NCI-H128 (cell line): ENCODE measurements around the gene AUTS2.

Experiments used
- DNase-seq: peaks from one replicate; lab custom pipeline; 2025; ENCODE audit not compliant: unreplicated experiment; lab: John Stamatoyannopoulos, UW

The AUTS2 gene

DNA sequence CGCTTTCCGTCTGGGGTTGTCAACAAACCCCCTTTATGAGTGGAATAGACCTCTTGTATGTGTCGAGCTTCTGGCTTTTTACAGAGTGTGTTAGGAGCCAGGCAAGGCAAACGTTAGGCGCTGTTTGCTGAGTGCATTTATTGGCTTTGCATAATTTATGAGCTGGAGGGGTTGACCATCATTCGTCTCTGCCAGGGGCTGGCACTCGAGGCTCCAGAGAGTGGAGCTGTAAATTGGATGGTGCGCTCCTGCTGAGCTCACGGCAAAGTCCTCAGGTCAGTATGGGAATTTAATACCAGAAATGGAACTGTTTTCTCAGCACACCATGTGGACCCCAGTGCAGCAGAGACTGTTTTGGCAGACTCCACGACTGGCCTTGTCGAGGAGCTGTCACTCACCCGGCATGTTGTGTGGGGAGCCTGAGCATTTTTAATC, 834.3 kb downstream of the AUTS2 start:
- DNase-seq, result peak; percentile 84

DNA sequence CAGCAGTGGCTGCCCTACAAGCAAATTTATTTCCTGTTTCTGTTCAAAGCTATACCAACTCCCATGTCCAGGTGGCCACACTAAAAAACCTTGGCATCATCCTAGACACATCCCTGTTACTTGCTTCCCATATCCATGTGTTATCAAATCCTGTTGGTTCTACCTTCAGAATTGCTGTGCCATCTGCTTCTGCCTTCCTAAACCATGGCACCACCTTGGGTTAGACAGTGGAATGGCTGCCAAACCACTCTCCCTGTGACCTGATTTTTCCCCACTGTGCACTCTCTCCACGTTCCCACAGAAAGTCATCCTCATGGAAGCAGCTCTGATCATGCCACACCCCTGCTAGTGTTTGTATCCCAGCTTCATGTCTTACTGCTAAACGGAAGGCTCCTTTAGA, 836.1 kb downstream of the AUTS2 start:
- DNase-seq, result no peak

GRCh38 chr7:70434821-70435220, 836.5 kb downstream of the AUTS2 start:
- no peak for DNase-seq

- no peak for DNase-seq
Measured at GRCh38 chr7:70435634-70436033, 837.4 kb downstream of the AUTS2 start.

- DNase-seq, result no peak
Measured at GRCh38 chr7:70436790-70437350, 838.6 kb downstream of the AUTS2 start.

DNA sequence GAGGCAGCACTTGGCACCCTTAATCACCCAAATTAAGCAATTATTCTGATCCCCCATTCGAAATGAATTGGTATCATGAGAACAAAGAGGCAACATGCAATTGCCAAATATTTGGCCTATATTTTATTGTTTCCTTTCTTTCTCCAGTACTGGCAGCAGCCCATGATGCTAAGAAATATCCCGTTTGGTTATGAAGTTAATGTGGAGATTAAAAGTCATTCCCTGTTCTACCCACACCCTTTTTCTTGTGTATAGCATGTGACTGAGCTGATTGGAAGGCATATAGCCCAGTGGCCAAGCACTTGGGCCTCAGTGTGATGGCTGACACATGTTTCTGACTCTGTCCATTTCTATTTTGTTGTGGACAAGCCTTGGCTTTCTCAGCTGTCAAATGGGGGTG, 841.4 kb downstream of the AUTS2 start:
- DNase-seq, result no peak

DNA sequence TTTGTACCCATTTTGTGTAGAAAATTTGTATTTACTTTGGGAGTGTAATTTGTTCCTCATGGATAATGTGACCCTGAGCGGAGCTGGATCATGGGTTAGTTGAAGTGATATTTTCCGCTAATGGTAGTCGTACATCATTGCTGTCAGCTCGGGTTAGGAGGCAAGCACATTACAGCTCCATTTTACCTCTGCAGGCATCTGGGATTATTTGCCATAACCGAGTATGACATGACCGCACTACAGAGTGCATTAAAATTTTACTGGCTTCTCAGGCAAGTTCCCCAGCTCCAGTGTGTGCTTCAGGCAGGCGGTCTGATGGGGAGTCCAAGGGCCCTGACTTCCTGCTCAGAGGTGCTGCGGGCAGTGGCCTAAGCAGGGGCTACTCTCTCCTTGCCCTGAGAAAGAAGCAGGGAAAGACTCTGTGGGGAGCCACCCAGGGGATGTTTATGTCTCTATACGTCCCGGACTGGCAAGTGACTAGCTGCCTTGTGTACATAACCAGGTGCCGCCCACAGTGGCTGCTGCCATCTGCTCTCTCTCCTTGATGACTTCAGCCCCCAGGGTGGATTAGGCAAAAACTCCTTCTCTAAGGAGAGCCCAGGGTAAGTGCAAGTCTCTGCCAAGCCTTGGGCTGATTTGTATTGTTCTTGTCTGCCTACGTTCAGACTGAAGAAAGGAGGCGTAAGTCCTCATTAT, 848.3 kb downstream of the AUTS2 start:
- DNase-seq, result no peak

GRCh38 chr7:70448312-70448906, 850.1 kb downstream of the AUTS2 start:
- no peak for DNase-seq

DNA sequence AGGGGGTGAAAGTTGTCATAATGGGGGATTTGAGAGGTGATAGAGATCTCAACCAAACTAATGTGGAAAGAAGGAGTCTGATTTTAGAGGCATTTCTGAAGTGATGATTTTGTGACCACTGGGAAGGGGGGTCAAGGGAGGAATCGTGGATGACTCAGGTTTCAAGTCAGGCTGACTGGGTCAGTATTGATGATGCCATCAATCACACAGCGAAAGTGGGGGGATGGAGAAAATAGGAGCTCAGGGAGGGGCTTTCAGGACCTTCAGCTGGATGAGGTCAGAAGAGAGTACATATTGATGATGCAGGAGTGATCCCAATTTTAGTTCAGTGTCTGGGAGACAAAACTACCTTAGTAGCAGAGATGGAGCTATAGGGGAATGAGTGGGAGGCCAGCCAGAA, 852.5 kb downstream of the AUTS2 start:
- no peak for DNase-seq

DNA sequence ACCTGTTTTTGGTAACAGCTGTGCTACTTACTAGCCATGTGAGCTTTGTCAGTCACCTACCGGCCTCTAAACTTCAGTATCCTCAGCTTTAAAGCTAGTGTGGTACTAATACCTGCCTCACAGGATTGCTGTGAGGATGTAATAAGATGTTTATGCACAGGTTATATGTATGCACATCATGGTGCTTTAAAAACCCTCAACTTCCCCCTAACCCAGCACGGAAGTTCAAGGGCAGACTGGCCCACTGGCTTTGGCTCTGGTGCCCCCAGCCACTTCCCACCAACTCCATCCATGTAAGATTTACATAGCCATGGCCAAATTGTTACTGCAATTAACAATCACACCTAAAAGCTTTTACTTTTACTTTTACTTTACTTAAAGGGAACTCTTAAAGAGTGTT, 857.6 kb downstream of the AUTS2 start:
- DNase-seq, result no peak

- DNase-seq, result no peak
Measured at GRCh38 chr7:70456719-70457118, 858.4 kb downstream of the AUTS2 start.

- DNase-seq, result no peak
Measured at GRCh38 chr7:70457482-70457881, 859.2 kb downstream of the AUTS2 start.

GRCh38 chr7:70457883-70458680, 859.8 kb downstream of the AUTS2 start:
- DNase-seq, result no peak

DNA sequence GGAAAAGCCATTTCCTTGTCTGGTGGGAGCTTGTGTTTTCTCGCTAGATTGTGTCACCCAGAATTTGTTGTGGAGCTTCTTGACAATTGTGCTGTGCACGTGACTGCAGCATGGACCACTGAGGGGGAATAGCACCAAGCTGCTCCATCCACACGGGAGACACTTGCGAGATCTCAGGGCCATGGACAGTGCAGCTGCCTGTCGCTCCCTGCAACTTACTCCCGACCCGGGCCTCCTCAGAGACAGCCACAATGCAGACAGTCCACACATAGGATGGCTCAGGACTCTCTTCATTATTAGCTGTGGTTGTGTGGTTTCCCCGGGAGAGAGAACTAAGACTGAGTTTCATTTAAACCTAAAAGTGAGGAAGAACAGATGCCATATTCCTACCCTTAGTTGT, 860.5 kb downstream of the AUTS2 start:
- no peak for DNase-seq

DNA sequence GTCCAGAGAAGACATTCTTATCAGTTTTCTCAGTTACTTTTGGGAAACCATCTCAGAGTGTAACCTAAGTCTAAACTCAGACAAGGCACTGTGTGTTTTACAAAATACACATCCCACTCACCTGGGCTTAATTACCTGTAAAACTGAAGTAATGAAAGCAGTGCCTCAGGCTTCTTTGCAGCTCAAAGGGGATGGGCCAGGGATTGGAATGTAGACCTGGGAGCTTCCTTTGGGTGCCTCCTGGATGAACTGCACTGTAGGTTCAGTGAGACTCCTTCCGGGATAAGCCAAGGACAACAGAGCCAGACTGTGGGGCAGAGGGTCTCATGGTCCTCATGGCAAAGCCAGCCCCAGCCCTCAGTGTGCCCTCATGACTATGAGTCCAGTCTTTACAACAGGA, 861.3 kb downstream of the AUTS2 start:
- DNase-seq, result no peak

GRCh38 chr7:70460071-70460470, 861.8 kb downstream of the AUTS2 start:
- no peak for DNase-seq

DNA sequence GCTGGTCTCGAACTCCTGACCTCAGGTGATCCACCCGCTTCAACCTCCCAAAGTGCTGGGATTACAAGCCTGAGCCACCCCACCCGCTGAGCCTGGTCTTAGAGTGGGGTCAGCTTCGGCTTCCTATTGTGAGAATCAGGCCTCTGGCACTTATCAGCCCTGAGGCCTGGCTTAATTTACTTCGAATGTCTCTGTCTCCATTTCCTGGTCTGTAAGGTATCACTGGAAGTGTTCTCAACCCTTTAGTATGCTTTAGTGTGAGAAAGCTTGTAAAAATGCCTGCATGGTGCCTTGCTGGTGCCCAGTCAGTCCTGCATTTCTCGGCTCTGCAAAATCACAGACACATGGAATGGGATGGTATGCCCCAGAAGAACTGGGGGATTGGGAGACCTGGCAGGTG, 862.3 kb downstream of the AUTS2 start:
- no peak for DNase-seq

DNA sequence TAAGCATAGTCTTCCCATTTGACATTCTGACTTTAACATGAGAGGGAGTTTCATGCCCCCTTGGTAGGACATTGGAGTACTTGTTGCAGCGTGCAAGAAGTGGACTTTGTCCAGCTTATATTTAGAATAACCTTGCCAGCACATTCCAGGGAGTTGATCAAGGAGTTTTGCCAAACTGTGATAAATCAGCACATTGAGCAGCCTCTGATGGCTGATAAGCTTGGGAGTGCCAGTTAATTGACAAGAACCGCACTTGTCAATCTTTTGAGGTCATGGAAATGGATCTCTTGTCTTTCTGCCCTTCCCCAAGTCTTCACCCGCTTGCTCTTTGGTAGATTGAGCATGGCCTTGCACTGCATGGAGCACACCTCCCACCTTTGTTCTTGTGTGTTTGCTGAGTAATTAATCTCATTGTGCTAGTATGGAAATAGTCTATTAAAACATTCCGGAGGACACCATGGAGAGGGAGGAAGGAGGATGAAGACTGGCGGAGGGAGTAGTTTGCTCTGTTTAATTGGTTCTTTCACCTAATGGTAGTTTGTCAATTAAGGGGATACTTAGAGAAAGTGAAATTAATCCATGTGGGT, 865.2 kb downstream of the AUTS2 start:
- no peak for DNase-seq

DNA sequence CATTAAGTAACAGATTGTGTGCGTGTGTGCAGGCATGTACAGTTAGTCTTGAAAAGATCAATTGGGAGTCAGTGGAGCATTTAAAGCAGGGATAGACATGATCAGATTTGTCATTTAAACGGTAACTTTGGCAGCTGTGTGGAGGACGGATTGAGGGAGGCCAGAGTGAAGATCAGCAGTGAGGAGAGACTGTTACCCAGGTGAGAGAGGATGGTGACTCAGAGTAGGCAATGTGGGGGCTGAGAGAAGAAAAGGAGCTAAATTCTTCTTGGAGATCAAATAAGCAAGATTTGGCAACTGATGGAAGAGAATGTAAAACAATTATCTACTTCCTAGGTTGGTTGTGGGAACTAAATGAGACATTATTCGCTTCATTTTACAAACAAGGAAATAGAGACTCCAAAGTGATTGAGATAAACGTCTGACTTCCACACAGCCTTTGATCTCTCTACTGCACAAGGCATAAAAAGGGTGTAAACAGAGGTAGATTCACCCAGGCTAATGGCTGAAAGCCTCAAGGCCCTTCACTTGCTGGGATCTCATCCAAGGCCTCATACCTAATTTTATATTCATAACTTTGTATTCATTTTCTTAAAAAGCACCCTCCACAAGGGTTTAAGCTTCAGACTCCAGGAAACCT, 868.6 kb downstream of the AUTS2 start:
- DNase-seq, result no peak

GRCh38 chr7:70470746-70471145, 872.5 kb downstream of the AUTS2 start:
- no peak for DNase-seq

DNA sequence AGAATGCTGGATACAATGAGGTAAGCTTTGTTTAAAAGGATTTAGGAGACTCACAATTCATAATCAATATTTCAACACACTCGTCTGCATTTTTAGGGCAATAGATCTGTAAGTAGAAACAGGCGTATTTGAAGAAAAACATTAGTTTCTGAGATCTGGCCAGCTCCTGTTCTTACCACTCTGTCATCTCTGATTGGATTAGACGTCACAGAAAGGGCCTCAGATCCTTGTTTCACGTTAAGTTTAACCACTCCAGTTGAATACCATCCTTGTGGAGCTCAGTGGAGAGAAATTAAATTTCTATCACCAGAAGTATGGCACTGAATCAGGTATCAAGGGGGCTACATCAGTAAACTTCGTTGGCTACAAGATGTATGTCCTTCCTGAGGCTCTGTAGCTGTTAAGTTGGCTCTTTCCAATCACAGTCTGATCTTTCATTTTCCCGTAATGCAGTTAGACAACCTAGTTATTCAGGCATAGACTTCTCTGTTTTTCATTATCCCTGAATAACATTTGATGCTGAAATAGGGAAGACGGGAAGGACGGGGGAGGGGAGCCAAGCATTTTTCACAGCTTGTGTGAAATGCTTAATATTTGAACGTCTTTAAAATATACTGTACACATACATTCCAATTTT, 874.4 kb downstream of the AUTS2 start:
- no peak for DNase-seq
